BE2C (cell line): Measurements from ENCODE around the gene HSD3B7.
A peak's percentile ranks its signal among the peaks of the same experiment; 100 is the strongest.

Experiments used
- DNase-seq: peaks from one replicate; pipeline ENCODE4 v3.0.0-alpha.2; 2020
- H3K27me3 ChIP-seq: fragments of 250-450 bp; sonication (Bioruptor Pico); 2 replicates; pipeline ENCODE4 v1.5.1; 2020; ENCODE audit warnings: mild to moderate bottlenecking
- H3K36me3 ChIP-seq: fragments of 250-450 bp; sonication (Bioruptor Pico); 2 replicates; pipeline ENCODE4 v1.5.1; 2020; ENCODE audit warnings: mild to moderate bottlenecking
- H3K4me1 ChIP-seq: fragments of 250-450 bp; sonication (Bioruptor Pico); 2 replicates; pipeline ENCODE4 v1.5.1; 2020
- H3K4me3 ChIP-seq: 2 replicates; pipeline ENCODE4 v1.5.1; 2011; ENCODE audit warnings: low read depth, low read length
- H3K9me3 ChIP-seq: fragments of 250-450 bp; sonication (Bioruptor Pico); 2 replicates; pipeline ENCODE4 v1.5.1; 2020
- TF ChIP-seq, protein P1 (sequence below): IDR thresholded peaks from 2 replicates; pipeline ENCODE4 v1.5.1; 2012; ENCODE audit warnings: mild to moderate bottlenecking, low read depth, low read length

Gene HSD3B7

GRCh38 chr16:30946671-30947540 is 38.1 kb upstream of the HSD3B7 start:
- Histone ChIP-seq H3K36me3 (peaks cover 16% of the 10 kb centered on the region), H3K4me1 (peaks cover 15% of the 10 kb centered on the region), H3K9me3 (no peaks in the 10 kb centered on the region), H3K4me3 (no peak overlapping the region), H3K27me3 (no peaks in the 10 kb centered on the region)
- TF ChIP-seq, protein P1, sequence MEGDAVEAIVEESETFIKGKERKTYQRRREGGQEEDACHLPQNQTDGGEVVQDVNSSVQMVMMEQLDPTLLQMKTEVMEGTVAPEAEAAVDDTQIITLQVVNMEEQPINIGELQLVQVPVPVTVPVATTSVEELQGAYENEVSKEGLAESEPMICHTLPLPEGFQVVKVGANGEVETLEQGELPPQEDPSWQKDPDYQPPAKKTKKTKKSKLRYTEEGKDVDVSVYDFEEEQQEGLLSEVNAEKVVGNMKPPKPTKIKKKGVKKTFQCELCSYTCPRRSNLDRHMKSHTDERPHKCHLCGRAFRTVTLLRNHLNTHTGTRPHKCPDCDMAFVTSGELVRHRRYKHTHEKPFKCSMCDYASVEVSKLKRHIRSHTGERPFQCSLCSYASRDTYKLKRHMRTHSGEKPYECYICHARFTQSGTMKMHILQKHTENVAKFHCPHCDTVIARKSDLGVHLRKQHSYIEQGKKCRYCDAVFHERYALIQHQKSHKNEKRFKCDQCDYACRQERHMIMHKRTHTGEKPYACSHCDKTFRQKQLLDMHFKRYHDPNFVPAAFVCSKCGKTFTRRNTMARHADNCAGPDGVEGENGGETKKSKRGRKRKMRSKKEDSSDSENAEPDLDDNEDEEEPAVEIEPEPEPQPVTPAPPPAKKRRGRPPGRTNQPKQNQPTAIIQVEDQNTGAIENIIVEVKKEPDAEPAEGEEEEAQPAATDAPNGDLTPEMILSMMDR: no peak
- no peak for DNase-seq

- no peak overlapping the region for H3K4me3 ChIP-seq
- TF ChIP-seq, protein P1: no peak
Measured at GRCh38 chr16:30947541-30947858, 37.5 kb upstream of the HSD3B7 start.

GRCh38 chr16:30947859-30948666 is 36.9 kb upstream of the HSD3B7 start:
- Histone ChIP-seq H3K4me3 (peak overlapping the region; percentile 70), H3K27me3 (no peaks in the 10 kb centered on the region), H3K4me1 (peaks cover 11% of the 10 kb centered on the region), H3K9me3 (no peaks in the 10 kb centered on the region), H3K36me3 (peaks cover 8% of the 10 kb centered on the region)
- peak; percentile 91 for DNase-seq
- TF ChIP-seq, protein P1: no peak

More at GRCh38 chr16:30947541-30947858, 37.5 kb upstream of the HSD3B7 start:
- DNase-seq: no peak
- Histone ChIP-seq H3K4me1 (peaks cover 11% of the 10 kb centered on the region), H3K9me3 (no peaks in the 10 kb centered on the region), H3K36me3 (peaks cover 12% of the 10 kb centered on the region), H3K27me3 (no peaks in the 10 kb centered on the region)

DNA sequence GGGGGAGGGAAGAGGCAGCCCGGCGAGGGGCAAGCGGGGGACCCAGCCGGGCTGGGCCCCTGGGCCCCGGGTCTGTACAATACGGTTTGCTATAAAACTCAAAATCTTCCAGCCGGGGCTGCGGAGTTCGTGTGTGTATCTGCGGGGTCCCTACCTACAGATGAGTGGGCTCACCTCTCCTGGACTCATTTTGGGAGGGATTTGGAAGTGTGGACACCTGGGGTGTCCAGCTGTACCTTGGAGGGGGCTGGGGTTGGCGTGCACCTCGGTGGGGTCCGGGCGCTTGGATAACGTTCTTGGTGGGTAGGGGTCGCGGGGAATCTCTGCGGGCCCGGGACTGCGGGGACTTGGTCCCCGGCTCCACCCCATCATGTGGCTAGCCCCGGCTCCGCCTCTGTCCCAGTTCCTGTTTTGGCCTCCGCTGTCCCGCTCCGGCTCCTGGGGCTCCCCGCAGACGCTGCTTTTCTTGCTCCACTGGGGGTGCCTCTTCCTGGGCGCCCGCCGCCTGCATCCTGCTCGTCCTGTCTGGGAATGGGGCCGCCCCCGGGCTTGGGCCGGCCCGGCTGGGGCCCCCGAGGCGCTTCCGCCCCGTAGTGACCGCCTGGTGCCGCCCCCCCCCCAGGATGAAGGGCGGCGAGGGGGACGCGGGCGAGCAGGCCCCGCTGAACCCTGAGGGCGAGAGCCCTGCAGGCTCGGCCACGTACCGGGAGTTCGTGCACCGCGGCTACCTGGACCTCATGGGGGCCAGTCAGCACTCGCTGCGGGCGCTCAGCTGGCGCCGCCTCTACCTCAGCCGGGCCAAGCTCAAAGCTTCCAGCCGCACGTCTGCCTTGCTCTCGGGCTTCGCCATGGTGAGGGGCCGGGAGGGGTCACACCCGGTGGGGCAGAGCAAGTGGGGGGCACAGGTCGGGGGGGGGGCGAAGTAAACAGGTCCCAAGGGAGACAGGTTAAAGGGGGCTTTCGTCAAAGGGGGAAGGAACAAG is 36.0 kb upstream of the HSD3B7 start, which contains the start of gene ORAI3:
ORAI3 (plus strand) TSS at position 402 of the 983 bp plus-strand sequence; CDS start at position 624, 222 bp downstream.
- TF ChIP-seq, protein P1: no peak
- Histone ChIP-seq H3K9me3 (no peaks in the 10 kb centered on the region), H3K4me3 (peak within 1 kb of the TSS; percentile 70), H3K27me3 (no peaks in the 10 kb centered on the region), H3K36me3 (peaks cover 4% of the 10 kb centered on the region; the same call in 1 of the 2 replicates), H3K4me1 (peaks cover 17% of the 10 kb centered on the region)
- DNase-seq: peak; percentile 49

GRCh38 chr16:30949650-30950515 is 35.1 kb upstream of the HSD3B7 start:
- H3K4me3 ChIP-seq: peak overlapping the region; percentile 70
- DNase-seq: no peak

More at GRCh38 chr16:30949650-30950515, 35.1 kb upstream of the HSD3B7 start:
- TF ChIP-seq, protein P1: no peak
- Histone ChIP-seq H3K27me3 (no peaks in the 10 kb centered on the region), H3K36me3 (no peaks in the 10 kb centered on the region), H3K9me3 (no peaks in the 10 kb centered on the region), H3K4me1 (peaks cover 17% of the 10 kb centered on the region)
